Caco-2 (cell line): ENCODE measurements around the gene GHR. TPM values are rescaled to one million over a fixed set of nuclear protein-coding genes. Genes with fewer than 3 reads are reported as not detected.

Source experiments
- BruUV-seq: library from RNA; stranded (reverse); fragments of 400-500 nt; replicated peaks from 2 replicates; lab custom pipeline; 2021; lab: Mats Ljungman, UMichigan
- CTCF ChIA-PET: fragments of 300-600 bp; sonication (Branson Sonifier 250); formaldehyde crosslinking; loops from one replicate; lab custom pipeline; 2022; ENCODE audit warnings: antibody characterized with exemption; lab: Charles Lee
- POLR2A ChIA-PET: fragments of 300-600 bp; sonication (Branson Sonifier 250); formaldehyde crosslinking; loops from one replicate; lab custom pipeline; 2022; ENCODE audit warnings: antibody characterized with exemption; lab: Charles Lee
- DNase-seq, 2 experiments: peaks; one replicate each; pipeline versions ENCODE4 v3.0.0 to v3.0.0-alpha.2; 2020 to 2022
- H3K27me3 ChIP-seq: replicated peaks from 2 replicates; pipeline ENCODE4 v1.6.0; 2011; ENCODE audit warnings: low read length; ENCODE audit not compliant: control insufficient read depth, insufficient read depth
- H3K36me3 ChIP-seq: 2 replicates; pipeline ENCODE4 v1.5.1; 2011; ENCODE audit warnings: low read length; ENCODE audit not compliant: control insufficient read depth, insufficient read depth
- H3K4me1 ChIP-seq: fragments of 250-450 bp; sonication (Bioruptor Pico); 2 replicates; pipeline ENCODE4 v1.5.1; 2020; ENCODE audit warnings: mild to moderate bottlenecking
- H3K4me3 ChIP-seq: 2 replicates; pipeline ENCODE4 v1.5.1; 2011; ENCODE audit warnings: low read depth, mild to moderate bottlenecking, control low read depth, low read length
- H3K9me3 ChIP-seq: fragments of 250-450 bp; sonication (Bioruptor Pico); 2 replicates; pipeline ENCODE4 v1.5.1; 2020; ENCODE audit warnings: mild to moderate bottlenecking, moderate library complexity
- H3K27ac Mint-ChIP-seq: one replicate; pipeline ENCODE4 v1.8.0; 2022; ENCODE audit warnings: mixed read lengths; ENCODE audit not compliant: unreplicated experiment
- H3K27me3 Mint-ChIP-seq: one replicate; pipeline ENCODE4 v1.8.0; 2022; ENCODE audit warnings: mixed read lengths; ENCODE audit not compliant: insufficient read depth, unreplicated experiment
- H3K36me3 Mint-ChIP-seq: one replicate; pipeline ENCODE4 v1.8.0; 2022; ENCODE audit warnings: mild to moderate bottlenecking, mixed read lengths; ENCODE audit not compliant: insufficient read depth, unreplicated experiment
- H3K4me1 Mint-ChIP-seq: one replicate; pipeline ENCODE4 v1.8.0; 2022; ENCODE audit warnings: low read depth, mixed read lengths; ENCODE audit not compliant: unreplicated experiment
- H3K4me3 Mint-ChIP-seq: one replicate; pipeline ENCODE4 v1.8.0; 2022; ENCODE audit warnings: mild to moderate bottlenecking, moderate library complexity, mixed read lengths; ENCODE audit not compliant: unreplicated experiment
- H3K9me3 Mint-ChIP-seq: one replicate; pipeline ENCODE4 v1.8.0; 2022; ENCODE audit warnings: mixed read lengths; ENCODE audit not compliant: unreplicated experiment
- intact Hi-C: fragments of 100-400 bp; cut with micrococcal nuclease; formaldehyde crosslinking; loops from one replicate; pipeline ENCODE4 v1.10.0; 2022; ENCODE audit not compliant: unreplicated experiment
- total RNA-seq: library from RNA; stranded (reverse); gene quantifications from 2 replicates; pipeline ENCODE4 v1.2.3, GENCODE V29; 2022
- TF ChIP-seq, protein P1 (sequence below), 2 experiments: fragments of 200-600 bp in 1 of 2; IDR thresholded peaks; 1 replicate in 1 of 2; 2 replicates in 1 of 2; pipeline versions ENCODE4 v1.5.1 to v1.8.0; 2011 to 2022; ENCODE audit warnings: antibody characterized with exemption in 1 of 2, control low read depth in 1 of 2, inconsistent platforms in 1 of 2, low read depth in 1 of 2, low read length in 1 of 2, mild to moderate bottlenecking in 1 of 2, moderate library complexity in 1 of 2; ENCODE audit not compliant: insufficient read depth in 1 of 2, severe bottlenecking in 1 of 2, unreplicated experiment in 1 of 2

Gene GHR
- total RNA-seq, 1 experiment from 2014 or later = 0.54 TPM

DNA sequence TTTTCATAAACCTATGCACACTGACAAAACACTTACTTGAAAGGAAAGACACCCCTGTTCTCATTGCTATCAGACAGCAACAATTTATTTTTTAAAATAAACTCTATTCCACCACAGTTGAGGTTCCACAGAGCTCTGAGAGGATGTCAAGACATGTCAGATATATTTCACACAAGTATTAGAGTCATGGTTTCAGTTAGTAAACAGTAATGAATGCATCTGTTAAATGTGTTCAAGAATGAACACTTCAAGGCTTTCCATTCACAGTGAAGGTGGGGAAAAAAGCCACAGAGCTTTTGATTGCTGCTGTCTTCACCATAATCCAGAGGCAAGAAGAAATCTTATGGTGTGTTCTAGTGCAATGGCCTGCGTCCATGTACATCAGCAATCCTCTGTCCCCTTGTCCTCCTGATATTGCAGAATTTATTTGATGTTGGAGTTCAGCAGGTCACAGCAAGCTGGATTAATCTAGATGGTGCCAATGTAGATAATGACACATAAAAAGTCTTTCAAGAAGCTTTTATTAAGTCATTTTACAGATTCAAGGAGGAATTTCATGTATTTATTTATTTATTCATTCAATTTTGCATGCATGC, 146.8 kb downstream of the GHR start:
- TF ChIP-seq, protein P1, sequence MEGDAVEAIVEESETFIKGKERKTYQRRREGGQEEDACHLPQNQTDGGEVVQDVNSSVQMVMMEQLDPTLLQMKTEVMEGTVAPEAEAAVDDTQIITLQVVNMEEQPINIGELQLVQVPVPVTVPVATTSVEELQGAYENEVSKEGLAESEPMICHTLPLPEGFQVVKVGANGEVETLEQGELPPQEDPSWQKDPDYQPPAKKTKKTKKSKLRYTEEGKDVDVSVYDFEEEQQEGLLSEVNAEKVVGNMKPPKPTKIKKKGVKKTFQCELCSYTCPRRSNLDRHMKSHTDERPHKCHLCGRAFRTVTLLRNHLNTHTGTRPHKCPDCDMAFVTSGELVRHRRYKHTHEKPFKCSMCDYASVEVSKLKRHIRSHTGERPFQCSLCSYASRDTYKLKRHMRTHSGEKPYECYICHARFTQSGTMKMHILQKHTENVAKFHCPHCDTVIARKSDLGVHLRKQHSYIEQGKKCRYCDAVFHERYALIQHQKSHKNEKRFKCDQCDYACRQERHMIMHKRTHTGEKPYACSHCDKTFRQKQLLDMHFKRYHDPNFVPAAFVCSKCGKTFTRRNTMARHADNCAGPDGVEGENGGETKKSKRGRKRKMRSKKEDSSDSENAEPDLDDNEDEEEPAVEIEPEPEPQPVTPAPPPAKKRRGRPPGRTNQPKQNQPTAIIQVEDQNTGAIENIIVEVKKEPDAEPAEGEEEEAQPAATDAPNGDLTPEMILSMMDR (IDR thresholded peaks at IDR 0.05; ENCODE audit: insufficient read depth in 1 of 2, low read depth in 1 of 2, low read length in 1 of 2, severe bottlenecking in 1 of 2, unreplicated experiment in 1 of 2) = no peak
- POLR2A ChIA-PET = no interaction called here
- no TSS peak for BruUV-seq
- H3K36me3 ChIP-seq = no peaks in the 10 kb centered on the region
- Mint-ChIP-seq H3K4me1 (no peaks in the 10 kb centered on the region), H3K27me3 (no peaks in the 10 kb centered on the region), H3K4me3 (no peak overlapping the region), H3K36me3 (no peaks in the 10 kb centered on the region), H3K9me3 (no peaks in the 10 kb centered on the region), H3K27ac (no peak overlapping the region)
- H3K4me1 ChIP-seq = no peaks in the 10 kb centered on the region
- CTCF ChIA-PET = no interaction called here
- no peak for DNase-seq
- intact Hi-C loops = loop anchor here (5.0 kb wide), 1 partner anchor 53 kb away; no protein-coding TSS in a partner anchor
- no peaks in the 10 kb centered on the region for H3K9me3 ChIP-seq
- H3K4me3 ChIP-seq = no peak overlapping the region
- H3K27me3 ChIP-seq = no peaks in the 10 kb centered on the region

DNA sequence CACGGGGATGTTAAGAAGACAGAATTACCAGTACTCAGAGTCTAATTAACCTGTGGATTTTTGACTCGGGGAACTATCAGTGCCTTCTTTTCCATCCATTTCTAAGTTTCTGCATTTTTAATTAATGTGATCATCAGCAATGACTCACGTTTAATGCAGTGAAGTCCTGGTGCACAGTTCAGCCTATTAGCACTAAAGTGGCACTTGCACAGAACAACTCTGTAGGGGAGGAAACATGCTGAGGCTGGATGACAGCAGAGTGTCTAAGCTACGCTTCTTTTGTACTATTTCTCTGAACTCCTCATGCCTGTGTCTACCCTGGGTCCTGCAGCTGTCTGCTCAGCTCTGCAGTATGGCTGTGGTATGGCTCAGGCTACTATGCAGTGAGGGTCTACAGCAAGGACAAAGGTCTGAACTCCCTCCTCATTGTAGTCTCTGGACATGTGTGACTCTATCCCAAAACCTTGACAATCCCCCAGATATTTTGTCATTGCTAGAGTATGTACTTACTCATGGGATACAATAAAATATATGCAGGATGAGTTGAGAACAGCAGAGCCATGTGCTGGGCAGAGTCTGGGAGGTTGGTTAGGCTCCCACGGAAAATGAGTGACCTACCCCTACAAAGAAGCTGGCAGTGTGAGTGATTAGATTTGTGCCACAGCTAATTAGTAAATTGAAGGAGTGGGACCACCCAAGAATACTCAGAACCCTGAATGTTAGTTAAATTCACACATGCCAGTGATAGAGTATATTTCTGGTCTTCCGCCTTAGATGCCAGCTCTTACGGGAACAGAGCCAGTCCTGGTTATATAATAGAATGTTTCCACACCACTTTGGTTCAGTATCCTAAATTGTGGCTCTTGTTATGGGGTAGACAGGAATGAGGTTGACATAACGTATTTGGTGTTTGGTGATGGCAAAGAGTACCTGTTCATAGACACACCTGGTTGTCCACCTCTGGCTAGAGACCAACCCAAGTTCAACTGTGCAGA, 148.0 kb downstream of the GHR start:
- intact Hi-C loops = loop anchor here (5.0 kb wide), 1 partner anchor 54 kb away; no protein-coding TSS in a partner anchor
- CTCF ChIA-PET = no interaction called here

DNA sequence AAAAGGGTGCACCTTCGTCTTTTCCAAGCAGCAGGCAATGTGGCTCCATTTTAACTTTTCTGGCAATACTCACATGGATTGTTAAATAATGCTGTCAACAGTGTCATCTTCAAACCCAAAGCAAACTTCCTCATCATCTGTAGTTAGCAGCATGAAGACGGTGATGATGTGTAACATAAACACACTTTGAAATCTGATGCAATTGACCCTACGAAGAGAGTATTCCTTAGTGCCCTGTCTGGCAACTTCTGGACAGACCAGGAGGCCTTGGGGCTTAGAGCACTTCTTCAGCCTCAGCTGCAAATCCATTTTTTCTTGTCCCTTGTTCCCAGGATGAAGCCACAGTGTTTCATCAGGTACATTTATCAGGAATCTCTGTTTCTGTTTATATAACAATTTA, 149.1 kb downstream of the GHR start:
- ChIA-PET CTCF (no interaction called here), POLR2A (no interaction called here)
- no peak overlapping the region for H3K27ac Mint-ChIP-seq
- Histone ChIP-seq H3K4me3 (no peak overlapping the region), H3K27me3 (no peaks in the 10 kb centered on the region; the same call in 1 of the 2 replicates), H3K36me3 (no peaks in the 10 kb centered on the region), H3K9me3 (no peaks in the 10 kb centered on the region; the same call in 1 of the 2 replicates), H3K4me1 (no peaks in the 10 kb centered on the region)
- TF ChIP-seq, protein P1 (IDR thresholded peaks at IDR 0.05; ENCODE audit: insufficient read depth in 1 of 2, low read depth in 1 of 2, low read length in 1 of 2, severe bottlenecking in 1 of 2, unreplicated experiment in 1 of 2) = no peak
- intact Hi-C loops = loop anchor here (5.0 kb wide), 1 partner anchor 55 kb away; no protein-coding TSS in a partner anchor
- H3K36me3 Mint-ChIP-seq = no peaks in the 10 kb centered on the region
- BruUV-seq = no TSS peak
- no peak for DNase-seq
- H3K9me3 Mint-ChIP-seq = no peaks in the 10 kb centered on the region
- H3K27me3 Mint-ChIP-seq = no peaks in the 10 kb centered on the region
- H3K4me3 Mint-ChIP-seq = no peak overlapping the region
- H3K4me1 Mint-ChIP-seq = no peaks in the 10 kb centered on the region

More for the DNA sequence above, 148.0 kb downstream of the GHR start:
- Mint-ChIP-seq H3K4me1 (no peaks in the 10 kb centered on the region), H3K4me3 (no peak overlapping the region), H3K36me3 (no peaks in the 10 kb centered on the region), H3K27ac (no peak overlapping the region), H3K27me3 (no peaks in the 10 kb centered on the region), H3K9me3 (no peaks in the 10 kb centered on the region)
- TF ChIP-seq, protein P1 (IDR thresholded peaks at IDR 0.05; ENCODE audit: insufficient read depth in 1 of 2, low read depth in 1 of 2, low read length in 1 of 2, severe bottlenecking in 1 of 2, unreplicated experiment in 1 of 2) = no peak
- H3K27me3 ChIP-seq = no peaks in the 10 kb centered on the region
- BruUV-seq = no TSS peak
- POLR2A ChIA-PET = no interaction called here
- H3K9me3 ChIP-seq = no peaks in the 10 kb centered on the region
- H3K36me3 ChIP-seq = no peaks in the 10 kb centered on the region
- no peaks in the 10 kb centered on the region for H3K4me1 ChIP-seq
- no peak overlapping the region for H3K4me3 ChIP-seq
- no peak for DNase-seq
